Left ventricle myocardium superior (tissue), 1 donor: ENCODE results near the gene RPL18. TPM values are rescaled to one million over a fixed set of nuclear protein-coding genes. Genes with fewer than 3 reads are reported as not detected.
A peak's percentile ranks its signal among the peaks of the same experiment; 100 is the strongest.
"Not testable (repeated sequence)": the region's sequence is repeated elsewhere in the genome, so short reads cannot be mapped to it uniquely, and the experiment has no call there.

Experiments used
- ATAC-seq: fragments of 200-7000 bp; cut with Tn5 transposase; one replicate; pipeline ENCODE4 v1.9.1; 2020; ENCODE audit warnings: mild to moderate bottlenecking, moderate library complexity
- DNase-seq: peaks from one replicate; pipeline ENCODE4 v3.0.0-alpha.2; 2020
- intact Hi-C: fragments of 100-400 bp; cut with micrococcal nuclease; formaldehyde crosslinking; loops from one replicate; pipeline ENCODE4 v1.11.0; 2022
- total RNA-seq: library from RNA; stranded (reverse); fragmentation: NEBNext Ultra II Directional; extraction: Animal tissue kit (Norgen Biotek cat#: 25700); gene quantifications from one replicate; pipeline ENCODE4 v1.2.1, GENCODE V29; 2021
- donor health status: DM: no; HTN: yes; CAD: no; lungs with severe emphysema.

The RPL18 gene
- total RNA-seq, 1 donor from 2014 or later = 554 TPM

DNA sequence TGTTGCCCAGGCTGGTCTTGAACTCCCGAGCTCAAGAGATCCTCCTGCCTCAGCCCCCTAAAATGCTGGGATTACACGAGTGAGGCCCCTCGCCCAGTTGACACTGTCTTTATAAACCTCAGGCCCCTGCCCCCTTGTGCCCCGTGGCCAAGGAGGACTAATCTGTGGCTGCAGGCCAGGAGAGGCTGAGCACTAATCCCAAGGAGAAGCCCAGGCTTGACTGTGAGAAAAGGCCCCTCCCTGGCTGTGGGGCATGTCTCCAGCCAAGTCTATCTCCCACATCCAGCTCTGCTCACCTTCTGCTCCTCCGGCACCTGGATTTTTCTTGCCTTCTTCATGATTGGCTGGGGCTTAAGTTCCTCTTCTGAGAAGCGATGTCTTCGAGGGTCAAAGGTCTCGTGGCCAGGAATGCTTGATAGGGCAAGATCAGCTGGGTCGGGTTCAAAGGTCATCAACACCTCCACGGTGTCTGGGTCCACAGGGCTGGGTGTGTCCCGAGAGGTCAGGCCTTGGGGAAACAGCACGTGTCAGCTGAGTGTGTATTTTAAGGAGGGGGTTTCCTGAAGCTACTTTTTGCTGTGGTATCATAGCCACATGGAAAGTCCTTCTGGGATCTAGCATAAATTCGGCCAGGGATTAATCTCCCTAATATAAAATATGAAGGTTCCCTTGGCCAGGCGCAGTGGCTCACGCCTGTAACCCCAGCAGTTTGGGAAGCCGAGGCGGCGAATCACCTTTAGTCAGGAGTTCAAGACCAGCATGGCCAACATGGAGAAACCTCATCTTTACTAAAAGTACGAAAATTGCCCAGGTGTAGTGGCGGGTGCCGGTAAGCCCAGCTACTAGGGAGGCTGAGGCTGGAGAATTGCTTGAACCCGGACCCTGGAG is 14.4 kb upstream of the RPL18 start:
- ATAC-seq (no peak), DNase-seq (peak; percentile 36)
- intact Hi-C loops = no loop called here

DNA sequence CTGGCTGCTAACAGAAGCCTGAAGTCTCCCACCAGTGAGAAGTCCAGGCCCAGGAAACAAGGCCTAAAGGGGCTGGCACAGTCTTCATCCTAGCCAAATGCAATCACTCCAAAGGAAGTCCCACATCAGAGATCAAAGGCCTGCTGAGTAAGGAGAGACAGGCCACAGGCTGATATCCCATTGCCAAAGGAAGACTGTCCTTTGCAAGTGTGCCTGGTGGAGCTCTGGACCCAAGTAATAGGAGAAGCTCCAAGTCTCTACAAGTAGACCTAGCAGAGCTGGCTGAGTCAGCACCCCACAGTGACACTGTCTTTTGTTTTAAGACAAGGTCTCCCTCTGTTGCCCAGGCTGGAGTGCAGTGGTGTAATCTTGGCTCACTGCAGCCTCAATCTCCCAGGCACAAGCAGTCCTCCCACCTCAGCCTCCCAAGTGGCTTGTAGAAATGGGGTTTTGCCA is 13.7 kb upstream of the RPL18 start:
- DNase-seq (peak; percentile 38), ATAC-seq (no peak)
- intact Hi-C loops = no loop called here

DNA sequence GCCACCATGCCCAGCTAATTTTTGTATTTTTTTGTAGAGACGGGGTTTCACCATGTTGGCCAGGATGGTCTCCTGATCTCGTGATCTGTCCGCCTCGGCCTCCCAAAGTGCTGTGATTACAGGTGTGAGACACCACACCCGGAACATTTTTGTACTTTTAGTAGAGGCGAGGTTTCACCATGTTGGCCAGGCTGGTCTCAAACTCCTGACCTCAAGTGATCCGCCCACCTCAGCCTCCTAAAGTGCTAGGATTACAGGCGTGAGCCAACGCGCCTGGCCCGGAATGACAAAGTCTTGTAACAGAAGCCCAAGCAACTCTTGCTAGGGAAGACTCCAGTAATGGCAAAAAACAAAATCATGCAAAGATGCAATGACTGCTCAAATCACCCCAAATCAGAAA is 13.3 kb upstream of the RPL18 start:
- intact Hi-C loops, DNase-seq, ATAC-seq: not testable (repeated sequence)

DNA sequence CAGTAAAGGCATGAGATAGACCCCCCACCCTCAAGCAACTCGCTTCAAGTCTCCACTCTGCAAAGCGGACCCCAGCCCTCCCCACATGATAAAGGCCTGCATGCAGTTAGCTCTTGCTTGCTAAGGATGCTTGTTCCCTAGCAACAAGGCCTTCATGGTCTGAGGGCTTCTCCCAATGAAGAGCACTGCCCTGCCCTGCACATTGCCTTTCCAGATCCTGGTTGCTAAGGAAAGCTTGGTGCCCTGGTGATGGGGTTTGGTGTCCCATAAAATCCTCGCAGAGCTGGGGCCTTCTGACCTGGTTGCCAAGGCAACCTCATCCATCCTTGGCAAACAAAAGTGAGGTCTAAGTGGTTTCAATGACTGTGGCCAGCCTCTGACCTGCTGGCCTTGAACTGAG is 12.2 kb upstream of the RPL18 start:
- ATAC-seq = no peak
- no peak for DNase-seq
- intact Hi-C loops = no loop called here

DNA sequence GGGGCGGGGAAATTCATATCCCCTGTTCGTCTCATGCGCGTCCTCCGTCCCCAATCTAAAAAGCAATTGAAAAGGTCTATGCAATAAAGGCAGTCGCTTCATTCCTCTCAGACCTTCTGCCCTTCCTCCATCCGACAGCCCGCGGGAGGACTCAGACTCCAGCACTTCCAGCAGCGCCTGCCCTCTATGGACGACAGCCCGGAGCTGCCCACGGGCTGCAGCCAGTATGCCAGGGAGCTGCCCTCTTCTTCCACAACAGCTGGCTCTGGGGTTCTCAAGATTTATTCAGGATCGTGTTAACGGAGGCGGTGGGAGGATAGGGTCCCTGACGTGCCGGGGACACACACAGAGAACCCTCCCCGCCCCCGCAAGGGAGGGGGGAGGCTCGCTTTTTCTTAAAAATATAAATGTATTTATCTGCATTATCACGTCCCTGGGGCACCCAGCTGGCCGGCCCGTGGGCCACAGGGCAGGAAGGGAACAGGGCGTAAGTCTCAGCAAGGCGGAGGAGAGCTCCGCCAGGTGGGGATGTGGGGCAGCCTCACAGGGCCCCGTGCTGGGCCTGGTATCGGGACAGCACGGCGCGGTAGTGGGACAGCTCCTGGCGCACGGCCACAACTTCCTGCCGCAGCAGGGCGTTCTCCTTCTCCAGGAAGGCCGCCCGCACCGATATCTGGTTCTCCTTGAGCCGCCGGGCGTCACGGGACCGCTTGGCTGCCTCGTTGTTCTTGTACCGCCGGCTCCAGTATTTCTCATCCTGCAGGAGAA is 11.5 kb upstream of the RPL18 start:
- intact Hi-C loops = no loop called here
- DNase-seq = peak; percentile 90
- ATAC-seq = peak; percentile 24

DNA sequence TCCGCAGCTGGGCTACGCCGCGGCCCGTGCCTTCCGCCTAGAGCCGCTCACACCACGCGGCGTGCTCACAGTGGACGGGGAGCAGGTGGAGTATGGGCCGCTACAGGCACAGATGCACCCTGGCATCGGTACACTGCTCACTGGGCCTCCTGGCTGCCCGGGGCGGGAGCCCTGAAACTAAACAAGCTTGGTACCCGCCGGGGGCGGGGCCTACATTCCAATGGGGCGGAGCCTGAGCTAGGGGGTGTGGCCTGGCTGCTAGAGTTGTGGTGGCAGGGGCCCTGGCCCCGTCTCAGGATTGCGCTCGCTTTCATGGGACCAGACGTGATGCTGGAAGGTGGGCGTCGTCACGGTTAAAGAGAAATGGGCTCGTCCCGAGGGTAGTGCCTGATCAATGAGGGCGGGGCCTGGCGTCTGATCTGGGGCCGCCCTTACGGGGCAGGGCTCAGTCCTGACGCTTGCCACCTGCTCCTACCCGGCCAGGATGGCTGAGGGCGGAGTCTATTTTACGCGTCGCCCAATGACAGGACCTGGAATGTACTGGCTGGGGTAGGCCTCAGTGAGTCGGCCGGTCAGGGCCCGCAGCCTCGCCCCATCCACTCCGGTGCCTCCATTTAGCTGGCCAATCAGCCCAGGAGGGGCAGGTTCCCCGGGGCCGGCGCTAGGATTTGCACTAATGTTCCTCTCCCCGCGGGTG is 10.8 kb upstream of the RPL18 start:
- peak; percentile 70 for DNase-seq
- ATAC-seq = peak; percentile 14
- intact Hi-C loops = no loop called here

DNA sequence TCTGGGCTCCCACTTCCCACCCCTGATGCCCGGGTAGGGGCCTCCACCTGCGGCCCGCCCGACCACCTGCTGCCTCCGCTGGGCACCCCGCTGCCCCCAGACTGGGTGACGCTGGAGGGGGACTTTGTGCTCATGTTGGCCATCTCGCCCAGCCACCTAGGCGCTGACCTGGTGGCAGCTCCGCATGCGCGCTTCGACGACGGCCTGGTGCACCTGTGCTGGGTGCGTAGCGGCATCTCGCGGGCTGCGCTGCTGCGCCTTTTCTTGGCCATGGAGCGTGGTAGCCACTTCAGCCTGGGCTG is 10.3 kb upstream of the RPL18 start:
- no peak for DNase-seq
- intact Hi-C loops = no loop called here
- no peak for ATAC-seq

DNA sequence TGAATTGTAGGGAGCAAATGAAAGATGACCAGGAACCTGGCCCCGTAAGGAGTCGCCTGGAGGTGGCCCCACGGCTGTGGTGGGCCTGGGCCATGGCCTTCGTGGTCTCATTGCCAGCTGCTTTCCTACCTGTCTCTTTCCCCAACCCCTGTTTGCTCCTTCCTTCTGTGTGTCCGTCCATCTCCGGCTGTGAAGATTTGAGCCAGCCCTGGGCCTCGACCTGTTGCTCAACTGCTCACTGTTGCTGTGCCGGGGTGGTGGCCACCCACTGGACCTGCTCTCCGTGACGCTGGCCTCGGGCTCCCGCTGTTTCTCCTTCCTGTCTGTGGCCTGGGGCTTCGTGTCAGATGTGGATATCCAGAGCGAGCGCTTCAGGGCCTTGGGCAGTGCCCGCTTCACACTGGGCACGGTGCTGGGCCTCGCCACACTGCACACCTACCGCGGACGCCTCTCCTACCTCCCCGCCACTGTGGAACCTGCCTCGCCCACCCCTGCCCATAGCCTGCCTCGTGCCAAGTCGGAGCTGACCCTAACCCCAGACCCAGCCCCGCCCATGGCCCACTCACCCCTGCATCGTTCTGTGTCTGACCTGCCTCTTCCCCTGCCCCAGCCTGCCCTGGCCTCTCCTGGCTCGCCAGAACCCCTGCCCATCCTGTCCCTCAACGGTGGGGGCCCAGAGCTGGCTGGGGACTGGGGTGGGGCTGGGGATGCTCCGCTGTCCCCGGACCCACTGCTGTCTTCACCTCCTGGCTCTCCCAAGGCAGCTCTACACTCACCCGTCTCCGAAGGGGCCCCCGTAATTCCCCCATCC is 9.7 kb upstream of the RPL18 start:
- intact Hi-C loops = no loop called here
- ATAC-seq (no peak), DNase-seq (no peak)

DNA sequence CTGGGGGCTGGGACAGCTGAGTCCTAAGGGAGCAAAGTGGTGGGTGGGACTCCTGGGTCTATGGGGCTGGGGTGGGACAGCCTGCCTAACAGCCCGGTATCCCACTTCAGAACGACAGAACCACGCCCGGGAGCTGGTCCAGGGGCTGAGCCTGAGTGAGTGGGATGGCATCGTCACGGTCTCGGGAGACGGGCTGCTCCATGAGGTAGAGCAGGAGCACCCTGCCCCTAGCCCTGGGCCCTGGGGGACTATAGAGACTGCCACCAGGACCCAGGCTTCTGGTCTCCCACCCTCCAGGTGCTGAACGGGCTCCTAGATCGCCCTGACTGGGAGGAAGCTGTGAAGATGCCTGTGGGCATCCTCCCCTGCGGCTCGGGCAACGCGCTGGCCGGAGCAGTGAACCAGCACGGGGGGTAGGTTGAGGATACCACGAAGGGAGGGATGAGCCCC is 8.9 kb upstream of the RPL18 start:
- intact Hi-C loops = no loop called here
- DNase-seq (no peak), ATAC-seq (no peak)

DNA sequence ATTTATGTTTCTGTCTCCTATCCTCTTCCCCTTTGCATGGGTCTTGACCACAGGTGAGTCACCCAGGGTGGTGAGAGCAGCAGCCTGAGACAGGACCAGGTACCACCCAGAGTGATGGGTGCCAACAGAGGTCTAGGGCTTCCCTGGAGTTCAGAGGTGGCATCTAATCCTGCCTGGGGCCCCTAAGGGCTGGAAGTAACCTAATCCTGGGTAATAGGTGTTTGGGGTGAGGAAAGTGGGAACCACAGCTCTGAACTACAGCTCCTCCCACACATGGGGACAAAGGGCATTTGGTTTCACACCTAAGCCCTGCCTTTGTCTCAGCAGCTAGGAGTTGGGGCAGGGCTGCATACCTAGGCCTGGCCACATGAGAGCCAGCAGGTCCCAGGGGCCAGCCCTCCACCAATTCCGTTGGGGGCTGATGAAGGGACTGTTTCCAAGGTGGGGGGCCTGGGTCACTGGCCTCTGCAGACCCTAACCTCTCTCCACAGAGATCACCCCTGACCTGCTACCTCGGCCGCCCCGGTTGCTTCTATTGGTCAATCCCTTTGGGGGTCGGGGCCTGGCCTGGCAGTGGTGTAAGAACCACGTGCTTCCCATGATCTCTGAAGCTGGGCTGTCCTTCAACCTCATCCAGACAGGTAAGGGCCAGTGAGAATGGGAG is 8.4 kb upstream of the RPL18 start:
- no peak for ATAC-seq
- DNase-seq = no peak
- intact Hi-C loops = no loop called here

DNA sequence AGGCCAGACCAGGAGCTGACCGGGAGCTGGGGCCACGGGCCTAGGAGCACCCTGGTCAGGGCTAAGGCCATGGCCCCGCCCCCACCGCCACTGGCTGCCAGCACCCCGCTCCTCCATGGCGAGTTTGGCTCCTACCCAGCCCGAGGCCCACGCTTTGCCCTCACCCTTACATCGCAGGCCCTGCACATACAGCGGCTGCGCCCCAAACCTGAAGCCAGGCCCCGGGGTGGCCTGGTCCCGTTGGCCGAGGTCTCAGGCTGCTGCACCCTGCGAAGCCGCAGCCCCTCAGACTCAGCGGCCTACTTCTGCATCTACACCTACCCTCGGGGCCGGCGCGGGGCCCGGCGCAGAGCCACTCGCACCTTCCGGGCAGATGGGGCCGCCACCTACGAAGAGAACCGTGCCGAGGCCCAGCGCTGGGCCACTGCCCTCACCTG is 6.9 kb upstream of the RPL18 start:
- intact Hi-C loops = no loop called here
- DNase-seq (no peak), ATAC-seq (no peak)

DNA sequence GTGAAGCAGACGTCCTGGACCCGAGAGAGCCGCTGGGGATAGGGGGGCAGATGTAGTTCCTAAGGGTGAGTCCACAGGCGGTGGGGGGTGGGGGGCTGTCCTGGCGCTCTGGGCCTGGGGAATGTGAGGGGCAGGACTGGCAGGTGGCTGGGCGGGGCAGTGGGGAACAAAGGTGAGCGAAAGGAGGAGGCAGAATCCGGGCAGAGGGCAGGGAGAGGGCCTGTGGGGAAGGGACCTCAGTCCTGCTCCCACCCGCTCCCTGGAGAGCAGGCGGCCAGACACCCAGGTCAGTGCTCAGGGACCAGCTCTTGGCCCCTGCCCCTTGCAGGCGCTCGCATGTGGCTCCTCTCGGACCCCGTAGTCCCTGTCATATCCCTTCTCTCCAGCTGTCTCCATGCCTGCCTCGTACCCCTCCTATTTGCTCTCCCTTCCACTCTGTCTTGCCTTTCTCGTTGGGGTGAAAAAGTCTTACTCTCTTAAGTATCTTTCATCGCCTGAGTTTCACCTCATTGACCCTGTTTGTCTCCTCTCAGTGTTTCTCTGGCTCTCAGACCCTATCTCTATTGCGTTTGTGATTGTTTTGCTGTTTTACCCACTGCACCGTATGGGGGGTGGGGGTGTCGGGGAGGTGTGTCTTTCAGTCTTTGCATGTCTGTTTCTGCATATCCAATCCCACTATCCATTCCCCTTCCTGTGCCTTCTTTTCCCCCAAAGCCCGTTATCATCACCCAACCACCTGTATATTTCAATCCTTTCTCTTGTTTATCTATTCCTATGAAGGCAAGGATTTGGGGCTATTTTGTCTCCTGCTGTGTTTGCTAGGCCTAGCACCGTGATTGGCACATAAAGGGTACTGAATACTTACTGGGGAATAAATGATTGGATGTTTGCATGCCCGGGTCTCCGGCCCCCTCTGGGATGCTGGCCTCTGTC is 6.1 kb upstream of the RPL18 start:
- DNase-seq (no peak), ATAC-seq (no peak)
- intact Hi-C loops = no loop called here

DNA sequence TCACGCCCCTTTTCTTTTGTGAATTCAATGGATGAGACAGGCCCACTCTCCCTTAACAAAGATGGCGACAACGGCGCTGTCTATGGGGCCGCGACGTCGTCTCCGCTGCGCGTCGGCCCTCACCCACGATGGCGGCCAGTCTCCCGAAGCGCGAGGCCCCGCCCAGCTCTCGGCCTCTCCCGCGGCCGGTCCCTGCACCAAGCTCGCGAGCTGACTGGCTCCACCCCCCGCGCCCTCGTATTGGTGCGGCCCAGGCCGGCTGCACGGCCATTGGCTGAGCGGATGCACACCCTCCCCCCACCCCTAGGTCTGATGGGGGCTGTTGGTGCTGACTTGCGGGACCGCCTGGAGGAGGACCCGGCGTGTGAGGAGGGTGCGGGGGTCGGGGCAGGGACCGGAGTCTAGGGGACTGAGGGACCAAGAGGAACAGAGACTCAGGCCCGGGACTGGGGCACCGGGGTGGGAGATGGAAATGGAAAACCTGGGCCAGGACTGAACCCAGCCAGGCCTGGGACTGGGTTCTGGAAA is 5.2 kb upstream of the RPL18 start:
- intact Hi-C loops = no loop called here
- DNase-seq = peak; percentile 99
- peak; percentile 80 for ATAC-seq

DNA sequence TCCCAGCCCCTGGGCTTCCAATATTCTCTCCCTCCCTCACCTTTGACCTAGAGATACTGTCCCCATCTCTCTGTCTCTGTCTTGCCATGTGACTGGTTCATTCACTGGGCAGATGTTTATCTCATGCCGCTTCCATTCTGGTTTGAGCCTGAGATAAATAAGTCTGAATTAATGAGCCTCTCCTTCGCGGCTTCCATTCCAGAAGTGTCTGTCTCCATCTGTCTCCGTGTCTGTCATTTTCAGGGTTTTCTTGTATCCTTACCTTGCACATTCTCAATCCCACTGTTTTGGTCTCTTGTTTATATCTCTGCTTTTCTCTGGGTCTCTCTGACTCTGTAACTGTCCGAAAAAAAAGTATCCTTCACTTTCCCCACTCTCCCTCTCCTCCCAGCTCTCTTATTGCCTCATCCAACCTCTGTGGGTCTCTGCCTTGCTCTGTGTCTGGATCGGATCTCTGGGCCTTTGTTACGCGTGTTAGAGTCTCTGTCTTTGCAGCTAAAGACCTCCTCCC is 4.6 kb upstream of the RPL18 start:
- DNase-seq = no peak
- ATAC-seq = no peak
- intact Hi-C loops = no loop called here

DNA sequence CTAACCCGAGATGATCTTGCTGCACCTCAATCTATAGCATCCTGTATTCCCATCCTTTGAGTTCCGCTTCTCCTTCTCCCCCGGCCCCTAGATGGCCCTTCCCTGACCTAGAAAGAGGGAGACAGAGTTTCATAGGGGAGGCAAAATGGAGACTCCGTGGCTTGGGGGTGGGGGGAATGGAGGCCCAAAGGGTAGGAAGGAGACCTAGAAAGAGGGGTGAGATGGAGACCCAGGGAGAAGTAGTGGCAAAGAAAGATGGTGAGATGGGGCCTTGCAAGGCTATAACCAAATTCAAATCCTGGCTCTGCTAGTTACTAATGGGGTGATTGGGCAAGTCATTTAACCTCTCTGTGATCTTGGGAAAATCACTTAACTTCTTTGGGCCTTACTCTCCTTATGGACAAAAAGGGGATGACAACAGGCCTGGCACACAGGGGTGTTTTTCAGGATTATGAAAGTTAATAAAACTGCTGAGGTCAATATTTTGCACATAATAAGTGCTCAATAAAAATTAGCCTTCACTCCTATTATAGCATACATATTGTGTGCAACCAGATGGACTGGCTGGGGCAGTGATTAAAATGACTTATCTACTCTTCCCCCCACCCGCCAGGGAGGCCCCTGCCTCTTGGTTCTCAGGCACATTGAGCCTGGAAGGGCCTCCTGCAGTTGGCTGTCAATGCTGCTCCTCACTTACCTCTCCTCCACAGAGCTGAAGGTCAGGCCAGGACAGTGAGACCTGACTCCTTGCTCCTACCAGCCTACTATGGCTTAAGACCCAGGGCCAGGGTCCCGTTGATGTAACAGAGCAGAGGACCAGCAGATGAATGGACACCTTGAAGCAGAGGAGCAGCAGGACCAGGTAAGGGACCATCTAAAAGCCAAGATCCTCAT is 961 bp upstream of the RPL18 start:
- DNase-seq = no peak
- ATAC-seq = no peak

DNA sequence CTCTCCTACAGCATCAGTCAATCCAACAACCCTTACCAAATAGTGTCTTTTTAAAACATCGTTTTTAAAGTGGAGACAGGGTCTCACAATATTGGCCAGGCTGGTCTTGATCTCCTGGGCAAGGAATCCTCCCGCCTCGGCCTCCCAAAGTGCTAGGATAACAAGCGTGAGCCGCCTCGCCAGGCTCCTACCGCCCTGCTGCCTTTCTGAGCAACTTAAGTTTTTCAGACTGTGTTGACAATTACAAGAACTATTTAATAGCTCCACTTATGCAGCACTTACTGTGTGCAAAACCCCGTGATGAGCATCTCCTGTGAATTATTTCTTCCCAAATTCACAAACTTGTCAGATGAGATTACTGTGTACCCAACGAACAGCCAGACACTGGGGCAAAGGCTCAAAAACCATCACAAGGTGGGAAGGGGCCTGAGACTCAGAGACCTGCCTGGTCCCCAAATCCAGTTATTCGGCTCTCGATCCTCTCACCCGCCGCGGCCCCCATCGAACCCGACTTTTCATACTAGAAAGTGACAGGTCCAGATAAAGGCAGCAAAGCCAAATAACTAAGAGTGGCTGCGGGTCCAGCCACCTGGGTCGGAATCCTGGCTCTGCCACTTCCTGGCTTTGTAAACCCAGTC is 581 bp downstream of the RPL18 start:
- intact Hi-C loops = no loop called here
- DNase-seq = no peak
- no peak for ATAC-seq

More for the DNA sequence above, 961 bp upstream of the RPL18 start:
- intact Hi-C loops = no loop called here
